Measurements from ENCODE around the gene ETV2.
"Not testable (repeated sequence)": the region's sequence is repeated elsewhere in the genome, so short reads cannot be mapped to it uniquely, and the experiment has no call there.

DNA sequence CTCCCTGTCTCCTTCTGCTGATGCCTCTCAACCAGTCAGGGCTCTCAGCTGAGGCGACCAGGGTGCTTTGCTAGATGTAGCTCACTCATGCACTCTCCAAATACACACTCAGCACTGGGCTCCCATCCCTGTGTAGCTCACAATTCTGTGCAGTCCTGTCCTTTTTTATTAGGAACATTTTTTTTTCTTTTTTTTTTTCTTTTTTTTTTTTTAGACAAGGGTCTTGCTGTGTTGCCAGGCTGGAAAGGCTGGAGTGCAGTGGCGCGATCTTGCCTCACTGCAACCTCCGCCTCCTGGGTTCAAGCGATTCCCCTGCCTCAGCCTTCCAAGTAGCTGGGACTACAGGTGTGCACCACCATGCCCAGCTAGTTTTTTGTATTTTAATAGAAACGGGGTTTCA is 13.3 kb downstream of the ETV2 start:
- not testable (repeated sequence) for TF ChIP-seq EZH2 (IDR thresholded peaks at IDR 0.05; ENCODE audit: insufficient read depth, low read length); CTCF (IDR thresholded peaks at IDR 0.05; ENCODE audit: insufficient read depth, low read depth, low read length)
